EH (cell line): Measurements from ENCODE around the gene BORA.
"Not testable (repeated sequence)": the region's sequence is repeated elsewhere in the genome, so short reads cannot be mapped to it uniquely, and the experiment has no call there.

Experiments used
- DNase-seq: peaks from one replicate; pipeline ENCODE4 v3.0.0-alpha.2; 2015; ENCODE audit warnings: low read depth

Gene BORA

DNA sequence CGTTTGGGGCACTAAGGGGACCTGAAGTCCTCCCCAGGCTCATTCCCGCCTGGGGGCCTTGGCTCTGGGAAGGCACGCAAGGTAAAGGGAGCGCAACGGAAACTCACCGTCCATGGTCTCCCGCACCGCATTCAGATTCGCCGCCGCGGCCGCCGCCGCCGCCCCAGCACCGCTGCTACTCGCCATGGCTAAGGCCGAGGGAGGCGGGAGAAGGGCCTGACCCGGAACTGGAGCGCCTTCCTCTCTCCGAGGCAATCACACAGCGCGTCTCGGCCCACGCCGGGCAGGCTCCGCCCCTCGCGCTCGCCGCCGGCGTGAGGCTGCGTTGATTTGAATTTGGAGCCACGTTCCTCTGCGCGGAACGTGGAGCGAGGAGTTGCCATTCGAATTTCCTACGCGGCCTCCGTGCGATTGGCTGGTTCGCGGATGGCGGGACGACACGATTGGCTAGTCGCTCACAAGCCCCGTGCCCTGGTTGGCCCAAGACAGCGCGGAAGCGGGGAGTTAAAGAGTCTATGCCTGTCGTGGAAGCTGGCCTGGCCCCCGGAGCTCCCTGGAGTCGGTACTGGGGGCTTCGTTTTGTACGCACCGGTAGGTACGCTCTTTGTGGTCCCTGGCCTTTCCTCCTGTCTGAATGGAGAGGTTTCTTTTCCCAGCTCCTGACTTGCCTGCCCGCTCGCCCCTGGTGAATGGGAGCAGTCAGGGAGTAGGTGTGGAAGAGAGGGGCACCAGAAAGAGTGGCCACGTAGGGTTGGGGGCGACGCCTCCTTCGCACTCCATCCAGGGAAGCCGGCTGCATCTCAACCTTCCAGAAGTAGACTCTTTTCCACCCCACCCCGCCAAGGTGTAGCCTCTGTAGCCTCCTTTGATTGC is at the start of gene BORA, which contains the start of gene MZT1:
BORA (plus strand) TSS at position 507 of the 873 bp plus-strand sequence. CDS start 1,018 bp downstream, outside the sequence.
MZT1 (minus strand) TSS at position 213 of the 873 bp plus-strand sequence; CDS start at position 186, 27 bp downstream.
- DNase-seq, result peak; percentile 98

DNA sequence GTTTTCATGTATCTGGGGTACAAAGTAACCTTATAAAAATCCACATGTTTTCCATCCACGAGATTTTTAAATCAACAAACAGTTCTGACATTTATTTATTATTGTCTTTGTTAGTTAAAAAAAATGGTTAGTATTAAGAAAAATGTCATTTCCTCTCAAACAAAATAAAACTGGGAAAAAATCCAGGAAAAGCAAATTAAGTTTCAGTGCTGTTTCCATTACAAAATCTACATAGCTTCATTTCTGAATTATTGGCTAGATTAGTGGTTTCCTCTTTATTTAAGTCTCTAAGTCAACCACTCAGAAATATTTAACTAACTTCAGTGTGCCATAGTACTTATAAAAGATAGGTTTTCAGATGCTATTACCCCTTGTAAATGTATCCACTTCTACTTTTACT is 49.4 kb upstream of the BORA start:
- no peak for DNase-seq

GRCh38 chr13:72680353-72680752 is 47.4 kb upstream of the BORA start:
- DNase-seq, result no peak

DNA sequence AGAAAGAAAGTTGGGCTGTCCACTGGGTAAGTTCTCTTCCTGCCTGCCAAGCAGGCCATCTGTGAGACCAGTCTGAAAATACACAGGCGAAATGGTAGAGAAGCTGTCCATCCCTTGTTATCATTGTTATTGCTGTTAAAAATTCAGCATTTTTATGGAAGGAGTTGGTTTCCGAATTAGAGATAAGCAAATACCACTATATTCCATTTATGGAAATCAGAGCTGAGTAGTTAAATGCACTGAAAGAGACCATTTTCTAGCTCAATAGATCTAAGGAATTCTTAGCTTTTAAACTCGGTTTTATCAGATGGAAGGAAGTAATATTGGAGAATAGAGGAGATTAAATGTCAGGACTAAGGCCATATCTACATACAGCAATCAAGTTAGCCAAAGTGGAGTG is 41.0 kb upstream of the BORA start:
- DNase-seq, result peak; percentile 11

DNA sequence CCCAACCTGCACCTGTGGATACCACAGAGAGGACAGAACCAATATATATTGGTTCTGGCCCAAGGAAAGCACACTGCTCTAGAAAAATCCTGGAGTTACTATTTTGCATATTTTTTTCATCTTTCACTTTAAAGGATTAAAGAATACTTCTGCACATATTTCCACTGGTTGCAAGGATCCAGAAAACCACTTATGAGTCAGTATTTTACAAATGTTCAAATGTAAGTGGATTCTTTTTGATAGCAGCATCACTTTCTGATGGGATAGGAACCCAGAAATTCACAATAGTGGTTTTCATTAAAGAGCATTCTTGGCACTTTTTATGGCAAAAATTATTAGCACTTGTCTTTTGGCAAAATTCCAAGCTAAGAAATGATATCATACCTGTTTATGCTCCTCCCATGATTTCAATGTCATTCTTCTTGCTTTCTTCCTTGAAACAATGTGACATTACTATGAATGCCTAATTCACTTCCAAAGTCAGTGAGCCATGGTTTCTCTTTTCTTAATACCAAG is 38.5 kb upstream of the BORA start:
- DNase-seq, result no peak

DNA sequence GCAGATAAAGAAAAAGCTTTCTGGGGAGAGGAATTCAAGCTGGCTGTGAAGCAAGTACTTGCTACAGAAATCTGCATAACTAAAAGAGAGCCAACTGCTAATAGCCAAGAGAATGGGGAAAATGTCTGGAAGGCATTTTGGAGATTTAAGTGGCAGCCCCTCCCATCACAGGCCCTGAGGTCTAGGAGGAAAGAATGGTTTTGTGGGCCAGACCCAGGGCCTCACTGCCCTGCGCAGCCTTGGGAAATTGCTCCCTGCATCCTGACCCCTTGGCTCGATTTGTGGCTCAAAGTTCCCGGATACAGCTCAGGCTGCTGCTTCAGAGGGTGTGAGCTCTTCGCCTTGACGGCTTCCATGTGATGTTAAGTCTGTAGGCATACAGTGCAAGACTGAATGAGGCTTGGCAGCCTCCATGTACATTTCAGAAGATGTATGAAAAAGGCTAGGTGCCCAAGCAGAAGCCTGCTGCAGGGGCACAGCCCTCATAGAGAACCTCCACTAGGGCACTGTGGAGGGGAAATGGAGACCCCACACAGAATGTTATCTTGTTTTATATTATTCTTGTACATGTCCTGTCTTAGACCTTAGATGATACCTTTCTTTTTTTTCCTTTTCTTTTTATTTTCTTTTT is 34.7 kb upstream of the BORA start:
- no peak for DNase-seq

DNA sequence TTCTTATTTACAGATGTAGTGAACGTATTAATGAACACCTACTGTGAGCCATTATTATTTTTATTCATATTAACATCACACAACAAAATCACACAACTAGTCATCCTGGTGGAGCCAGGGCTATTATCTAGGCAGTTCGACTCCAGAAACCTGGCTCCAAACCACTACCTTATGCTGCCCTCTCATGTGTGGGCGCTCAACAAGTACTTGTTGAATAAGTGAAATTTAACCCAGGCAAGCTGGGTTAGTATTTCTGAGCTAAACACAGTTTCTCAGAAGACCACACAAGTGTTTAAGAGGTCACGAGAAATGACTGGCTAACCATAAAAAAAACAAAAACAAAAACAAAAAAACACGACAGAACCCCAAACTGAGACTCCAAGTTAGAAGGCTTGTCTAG is 33.9 kb upstream of the BORA start:
- DNase-seq, result no peak

DNA sequence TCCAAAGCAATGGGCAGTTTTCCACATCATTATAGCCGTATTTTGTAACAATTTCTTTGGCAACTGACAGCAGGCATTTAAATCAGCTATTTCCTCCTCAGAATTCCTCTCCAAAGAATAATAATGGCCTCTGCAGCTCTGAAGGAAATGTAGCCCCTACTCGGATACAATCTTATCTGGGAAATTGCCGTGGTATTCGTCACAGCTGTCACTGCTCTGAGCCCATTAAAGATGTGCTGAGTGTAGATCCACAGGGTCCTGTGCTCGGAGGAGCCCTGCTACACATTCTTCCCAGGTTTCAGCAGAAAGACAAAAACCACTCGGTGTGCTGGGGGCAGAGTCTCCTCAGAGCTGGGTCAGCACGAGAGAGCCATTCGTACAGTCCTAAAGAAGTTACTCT is 33.4 kb upstream of the BORA start:
- no peak for DNase-seq

DNA sequence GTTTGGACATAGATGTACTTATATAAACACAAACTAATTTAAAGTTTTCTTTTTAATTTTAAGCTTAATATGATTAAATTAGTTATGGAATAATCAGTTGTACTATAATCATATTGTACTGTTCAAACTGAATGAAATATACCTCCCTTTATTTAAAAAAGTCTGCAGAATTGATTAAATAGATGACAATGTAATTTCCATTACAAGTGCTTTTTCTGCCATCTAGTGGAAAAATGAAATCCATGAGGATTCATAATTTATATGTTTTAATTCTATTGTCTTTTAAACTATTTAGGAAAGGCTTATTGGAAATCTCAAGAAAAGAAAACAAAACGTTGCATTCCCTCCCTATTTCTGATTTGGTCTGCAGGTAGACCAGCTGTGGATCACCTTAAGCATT is 31.1 kb upstream of the BORA start:
- peak; percentile 10 for DNase-seq

DNA sequence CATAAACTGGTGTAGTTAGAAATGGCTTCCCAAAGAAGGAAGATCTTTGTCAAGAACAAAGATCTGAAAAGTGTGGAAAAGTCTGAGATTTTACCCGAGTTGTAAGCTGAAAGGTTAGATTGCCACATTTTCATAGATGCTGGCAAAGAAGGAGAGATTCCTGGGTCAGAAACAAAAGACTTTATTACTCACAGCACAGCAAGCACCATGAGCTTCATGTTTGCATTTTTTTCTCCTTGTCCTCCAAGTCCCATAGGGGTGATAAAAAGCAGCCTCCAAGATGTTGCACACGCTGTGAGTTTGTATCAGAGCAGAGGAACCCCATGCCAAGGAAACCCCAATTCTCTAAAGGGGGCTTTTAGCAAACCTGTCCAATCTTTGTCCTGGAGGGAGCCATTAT is 29.6 kb upstream of the BORA start:
- no peak for DNase-seq

- DNase-seq, result no peak
These were observed 27.2 kb upstream of the BORA start for GRCh38 chr13:72700509-72700908.

- no peak for DNase-seq
These were observed 10.9 kb upstream of the BORA start for GRCh38 chr13:72716776-72717175.

GRCh38 chr13:72726185-72726584 is 1.5 kb upstream of the BORA start:
- DNase-seq, result not testable (repeated sequence)

DNA sequence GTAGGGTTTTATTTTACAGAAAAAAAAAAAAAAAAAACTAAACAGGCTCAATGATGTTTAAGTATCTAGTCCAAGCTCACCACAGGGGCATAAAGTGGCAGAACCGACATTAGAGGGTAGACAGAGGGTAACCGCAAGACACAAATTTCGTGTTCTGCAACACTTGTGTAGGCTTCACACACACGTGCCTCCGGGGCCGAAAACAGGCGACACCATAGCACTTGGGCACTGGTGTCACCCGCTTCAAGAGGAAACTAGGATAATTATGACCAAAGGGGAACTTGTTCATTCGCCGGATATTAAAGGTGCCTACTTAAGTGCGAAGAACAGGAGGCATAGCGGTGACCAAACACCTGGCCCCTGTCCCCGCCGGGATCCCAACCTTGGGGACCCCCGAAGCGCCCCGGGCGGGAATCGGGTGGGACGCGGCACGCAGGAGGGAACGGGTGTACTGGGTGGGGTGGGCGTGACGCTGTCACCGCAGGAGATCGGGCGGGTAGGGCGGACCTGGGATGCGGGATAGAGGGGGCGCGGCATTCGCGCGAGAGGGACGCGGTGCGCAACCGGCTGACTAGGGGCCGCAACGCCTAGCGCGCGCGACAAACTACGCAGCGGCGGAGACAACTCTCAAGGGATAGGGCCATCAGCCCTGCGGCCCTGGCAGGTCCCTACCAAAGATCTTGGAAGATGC is 852 bp upstream of the BORA start:
- peak; percentile 11 for DNase-seq

DNA sequence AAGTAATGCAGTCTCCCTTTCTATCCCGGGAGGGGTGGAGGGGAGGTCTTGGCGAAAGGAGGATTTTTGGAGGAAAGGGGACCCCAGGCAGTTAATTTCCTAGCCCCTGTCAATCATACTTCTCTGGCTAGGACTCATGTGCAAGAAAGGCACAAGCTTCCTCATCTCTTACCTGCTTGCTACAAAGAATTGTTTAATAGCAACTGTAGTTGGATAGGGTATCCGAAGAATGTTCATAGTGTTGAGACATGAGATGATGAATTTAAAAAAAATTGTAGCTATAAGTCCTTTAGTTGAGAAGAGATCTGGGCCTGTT is 525 bp downstream of the BORA start:
- peak; percentile 6 for DNase-seq

GRCh38 chr13:72737033-72737432 is 9.3 kb downstream of the BORA start:
- no peak for DNase-seq

DNA sequence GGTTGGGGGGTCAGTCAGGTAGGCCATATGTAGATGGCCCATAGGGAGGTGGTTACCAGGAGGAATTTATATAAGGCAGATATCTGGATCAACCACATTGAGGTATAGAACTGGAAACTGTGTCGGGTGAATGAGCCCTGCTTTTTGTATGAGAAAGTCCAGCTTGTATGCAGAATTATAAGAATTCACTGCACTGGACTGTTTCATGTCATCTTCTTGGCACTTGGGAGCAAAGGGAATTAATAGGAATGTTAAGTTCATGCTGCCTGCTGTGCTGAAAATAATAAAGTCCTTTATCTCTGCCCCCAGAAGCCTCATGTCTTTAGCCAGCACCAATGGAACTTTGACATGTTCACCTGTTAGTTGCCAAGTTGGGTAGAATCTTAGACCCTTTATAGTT is 12.3 kb downstream of the BORA start:
- no peak for DNase-seq

GRCh38 chr13:72745260-72745659 is 17.5 kb downstream of the BORA start:
- DNase-seq, result no peak

GRCh38 chr13:72751220-72751619 is 23.5 kb downstream of the BORA start:
- DNase-seq, result no peak

DNA sequence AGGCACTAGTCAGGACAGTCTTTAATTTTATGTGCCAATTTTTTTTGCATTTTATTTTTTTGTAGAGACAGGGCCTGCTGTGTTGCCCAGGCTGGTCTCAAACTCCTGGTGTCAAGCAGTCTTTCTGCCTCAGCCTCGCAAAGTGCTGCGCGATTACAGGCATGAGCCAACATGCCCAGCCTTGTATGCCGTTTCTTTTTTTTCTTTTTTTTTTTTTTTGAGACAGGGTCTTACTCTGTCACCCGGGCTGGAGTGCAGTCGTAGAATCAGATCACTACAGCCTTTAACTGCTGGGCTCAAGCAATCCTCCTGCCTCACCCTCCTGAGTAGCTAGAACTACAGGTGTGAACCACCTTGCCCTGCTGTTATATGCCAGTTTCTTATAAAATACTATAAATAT is 26.4 kb downstream of the BORA start:
- no peak for DNase-seq

DNA sequence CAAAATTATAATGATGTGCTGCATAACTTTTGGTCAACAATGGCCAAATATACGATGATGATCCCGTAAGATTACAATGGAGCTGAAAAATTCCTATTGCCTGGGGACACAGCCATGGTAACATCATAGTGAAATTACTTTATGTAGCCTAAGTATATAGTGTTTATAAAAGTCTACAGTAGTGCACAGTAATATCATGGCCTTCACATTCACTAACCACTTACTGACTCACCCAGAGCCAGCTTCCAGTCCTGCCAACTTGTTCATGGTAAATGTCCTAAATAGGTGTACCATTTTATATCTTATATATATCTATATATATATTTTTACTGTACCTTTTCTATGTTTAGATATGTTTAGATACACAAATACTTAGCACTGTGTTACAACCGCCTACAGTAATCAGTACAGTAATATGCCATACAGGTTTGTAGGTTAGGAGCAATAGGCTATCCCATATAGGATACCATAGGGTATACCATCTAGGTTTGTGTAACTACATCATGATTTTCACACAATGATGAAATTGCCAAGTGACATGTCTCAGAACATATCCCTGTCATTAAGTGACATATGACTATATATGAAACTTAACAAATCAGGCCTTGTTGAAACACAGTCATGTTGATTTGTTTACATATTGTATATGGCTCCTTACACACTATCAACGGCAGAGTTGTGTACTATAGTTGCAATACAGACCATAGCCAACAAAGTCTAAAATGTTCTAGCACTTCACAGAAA is 30.2 kb downstream of the BORA start:
- DNase-seq, result peak; percentile 8

DNA sequence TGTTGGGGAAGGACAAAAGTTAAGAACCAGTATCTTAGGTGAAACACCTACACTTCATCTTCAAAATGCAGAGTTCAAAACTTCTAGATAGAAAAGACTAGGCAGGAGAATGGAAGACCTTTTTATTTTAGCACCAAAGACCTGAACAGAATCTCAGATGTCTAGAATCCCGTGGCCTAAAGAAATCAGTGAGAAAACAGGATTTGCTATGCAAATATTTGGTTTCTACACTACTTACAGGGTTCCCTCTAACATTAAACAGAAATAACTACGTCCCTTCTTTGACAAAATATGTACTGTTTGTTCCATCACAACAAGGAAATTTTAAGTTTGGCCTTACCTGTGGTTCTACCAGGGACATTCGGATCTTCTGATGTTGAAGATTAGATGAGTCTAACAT is 32.5 kb downstream of the BORA start:
- DNase-seq, result no peak
